Measurements from ENCODE around the gene PLEKHA5. TPM values are rescaled to one million over a fixed set of nuclear protein-coding genes. Genes with fewer than 3 reads are reported as not detected.

The PLEKHA5 gene
- total RNA-seq, 2 donors from 2014 or later: 10.2 to 29.8 TPM

- Histone ChIP-seq H3K27me3 (no peaks in the 10 kb centered on the region), H3K27ac (no peak overlapping the region), H3K4me3 (no peak overlapping the region), H3K36me3 (replicated peaks in 1 of 2; ENCODE audit: insufficient read depth in 1 of 2, low read depth in 2 of 2) (no peaks in the 10 kb centered on the region), H3K9me3 (no peaks in the 10 kb centered on the region), H3K4me1 (no peaks in the 10 kb centered on the region)
- WGBS, 2 donors: 86 to 87% methylated on average over 3 of the region's 3 CpGs
- TF ChIP-seq POLR2A (IDR thresholded peaks at IDR 0.05): no peak
- no peak for TF ChIP-seq CTCF (IDR thresholded peaks at IDR 0.05)
- DNase-seq: no peak
- intact Hi-C loops (cut with DNase I): no loop called here
- no peak for ATAC-seq
Observed at GRCh38 chr12:19217446-19217845, 87.9 kb downstream of the PLEKHA5 start.

GRCh38 chr12:19220205-19220604 lies 90.7 kb downstream of the PLEKHA5 start:
- ATAC-seq: no peak
- Histone ChIP-seq H3K36me3 (replicated peaks in 1 of 2; ENCODE audit: insufficient read depth in 1 of 2, low read depth in 2 of 2) (no peaks in the 10 kb centered on the region), H3K9me3 (no peaks in the 10 kb centered on the region), H3K27me3 (no peaks in the 10 kb centered on the region), H3K4me1 (no peaks in the 10 kb centered on the region), H3K4me3 (no peak overlapping the region), H3K27ac (no peak overlapping the region)
- intact Hi-C loops (cut with DNase I): no loop called here
- TF ChIP-seq CTCF (IDR thresholded peaks at IDR 0.05) (no peak), POLR2A (IDR thresholded peaks at IDR 0.05) (no peak)
- DNase-seq: no peak
- WGBS, 2 donors: 71% methylated on average over 3 of the region's 3 CpGs

- H3K27me3 ChIP-seq: no peaks in the 10 kb centered on the region
- TF ChIP-seq CTCF (IDR thresholded peaks at IDR 0.05) (no peak), POLR2A (IDR thresholded peaks at IDR 0.05) (no peak)
- WGBS, 2 donors: 77 to 82% methylated on average over 2 of the region's 2 CpGs
- H3K27ac ChIP-seq: no peak overlapping the region
- H3K4me1 ChIP-seq: no peaks in the 10 kb centered on the region
- intact Hi-C loops (cut with DNase I): no loop called here
- no peak for DNase-seq
- no peak overlapping the region for H3K4me3 ChIP-seq
- no peaks in the 10 kb centered on the region for H3K9me3 ChIP-seq
- no peak for ATAC-seq
- H3K36me3 ChIP-seq (replicated peaks in 1 of 2; ENCODE audit: insufficient read depth in 1 of 2, low read depth in 2 of 2): no peaks in the 10 kb centered on the region
Observed at GRCh38 chr12:19220852-19221466, 91.4 kb downstream of the PLEKHA5 start.

- TF ChIP-seq CTCF (IDR thresholded peaks at IDR 0.05) (no peak), POLR2A (IDR thresholded peaks at IDR 0.05) (no peak)
- Histone ChIP-seq H3K27ac (no peak overlapping the region), H3K27me3 (no peaks in the 10 kb centered on the region), H3K4me1 (peaks cover 5% of the 10 kb centered on the region), H3K36me3 (replicated peaks in 1 of 2; ENCODE audit: insufficient read depth in 1 of 2, low read depth in 2 of 2) (no peaks in the 10 kb centered on the region), H3K4me3 (no peak overlapping the region), H3K9me3 (no peaks in the 10 kb centered on the region)
- DNase-seq (no peak), ATAC-seq (no peak)
- intact Hi-C loops (cut with DNase I): no loop called here
- WGBS, 2 donors: 80 to 84% methylated on average over 3 of the region's 3 CpGs
Observed at GRCh38 chr12:19222558-19222957, 93.0 kb downstream of the PLEKHA5 start.

GRCh38 chr12:19223018-19223417 lies 93.5 kb downstream of the PLEKHA5 start:
- ATAC-seq (no peak), DNase-seq (no peak)
- Histone ChIP-seq H3K4me3 (no peak overlapping the region), H3K4me1 (peaks cover 10% of the 10 kb centered on the region), H3K27ac (no peak overlapping the region), H3K27me3 (no peaks in the 10 kb centered on the region), H3K36me3 (replicated peaks in 1 of 2; ENCODE audit: insufficient read depth in 1 of 2, low read depth in 2 of 2) (no peaks in the 10 kb centered on the region), H3K9me3 (no peaks in the 10 kb centered on the region)
- TF ChIP-seq POLR2A (IDR thresholded peaks at IDR 0.05): no peak
- peak in 2 of 7 experiments; percentile 10 to 19 for TF ChIP-seq CTCF (IDR thresholded peaks at IDR 0.05)
- intact Hi-C loops (cut with DNase I): no loop called here
- 82 to 83% methylated on average over 3 of the region's 3 CpGs for WGBS, 2 donors

Data from body of pancreas (tissue), 4 donors.